K562 (cell line): ENCODE data around the gene CNTN5. TPM values are rescaled to one million over a fixed set of nuclear protein-coding genes. Genes with fewer than 3 reads are reported as not detected.

Source experiments
- ATAC-seq: fragments of 200-7000 bp; cut with Tn5 transposase; 3 replicates; pipeline ENCODE4 v1.9.1; 2020; ENCODE audit warnings: moderate library complexity
- BruUV-seq: library from RNA; stranded (reverse); fragments of 400-500 nt; replicated peaks from 2 replicates; lab custom pipeline; 2021; lab: Mats Ljungman, UMichigan
- CTCF ChIA-PET: fragments of 300-600 bp; formaldehyde crosslinking; extraction: SDS; loops from one replicate; lab custom pipeline; 2021; ENCODE audit warnings: low intra/inter-chr PET ratio; lab: Yijun Ruan, JAX
- POLR2A ChIA-PET: fragments of 300-600, 350-650 bp; sonication (Branson Sonifier 250); formaldehyde crosslinking; extraction: SDS; loops from one replicate; lab custom pipeline; 2021; ENCODE audit warnings: antibody characterized with exemption, inconsistent platforms; lab: Yijun Ruan, JAX
- DNase-seq, 4 experiments: peaks; one replicate each; pipeline versions ENCODE4 v3.0.0 to v3.0.0-alpha.2; 2011 to 2018; ENCODE audit warnings: low spot score in 3 of 4, mixed read lengths in 3 of 4; ENCODE audit errors: extremely low read depth in 1 of 4
- FAIRE-seq: peaks from 2 replicates; lab custom pipeline; 2011; peaks lifted over from hg19 to GRCh38; lab: Jason Lieb, UNC
- H2AFZ ChIP-seq: 2 replicates; pipeline ENCODE4 v1.6.0; 2011; ENCODE audit warnings: low read depth, low read length, control low read depth, inconsistent platforms
- H3K27ac ChIP-seq: fragments of 200-600 bp; 3 replicates; pipeline ENCODE4 v1.8.0; 2011; ENCODE audit warnings: low read depth, mild to moderate bottlenecking, control low read depth, inconsistent platforms, low read length, moderate library complexity, mixed read lengths; ENCODE audit errors: extremely low read depth
- H3K27me3 ChIP-seq, 2 experiments: fragments of 300-600 bp in 1 of 2; 2 replicates in 1 of 2; 3 replicates in 1 of 2; pipeline versions ENCODE4 v1.6.0 to v1.8.0; 2011; ENCODE audit warnings: inconsistent platforms in 2 of 2, low read length in 2 of 2, mild to moderate bottlenecking in 1 of 2, mixed read lengths in 1 of 2, moderate library complexity in 1 of 2; ENCODE audit not compliant: control insufficient read depth in 2 of 2, insufficient read depth in 2 of 2
- H3K36me3 ChIP-seq: fragments of 300-600 bp; 3 replicates; pipeline ENCODE4 v1.8.0; 2011; ENCODE audit warnings: mild to moderate bottlenecking, low read length, inconsistent platforms; ENCODE audit not compliant: control insufficient read depth, insufficient read depth
- H3K4me1 ChIP-seq, 2 experiments: fragments of 200-600 bp in 1 of 2; replicated peaks in 1 of 2; 2 replicates in 1 of 2; 3 replicates in 1 of 2; pipeline versions ENCODE4 v1.5.1 to v1.8.0; 2011; ENCODE audit warnings: inconsistent platforms in 2 of 2, low read length in 2 of 2, mild to moderate bottlenecking in 1 of 2, mixed read lengths in 1 of 2, moderate library complexity in 1 of 2; ENCODE audit not compliant: control insufficient read depth in 2 of 2, insufficient read depth in 2 of 2
- H3K4me2 ChIP-seq: 2 replicates; pipeline ENCODE4 v1.6.1; 2011; ENCODE audit warnings: low read length, control low read depth, inconsistent platforms, mixed read lengths; ENCODE audit not compliant: insufficient read depth
- H3K4me3 ChIP-seq: fragments of 200-600 bp; sonication (generic), shearing (Covaris generic); 2 replicates; pipeline ENCODE4 v1.5.1; 2016; ENCODE audit warnings: control low read depth, inconsistent platforms
- H3K79me2 ChIP-seq: fragments of 200-600 bp; 3 replicates; pipeline ENCODE4 v1.8.0; 2011; ENCODE audit warnings: low read length, inconsistent platforms; ENCODE audit not compliant: control insufficient read depth, insufficient read depth
- H3K9ac ChIP-seq, 2 experiments: 2 replicates each; pipeline versions ENCODE4 v1.6.0 to v1.6.1; 2011; ENCODE audit warnings: low read depth in 2 of 2, low read length in 2 of 2, control low read depth in 1 of 2, inconsistent platforms in 1 of 2, mild to moderate bottlenecking in 1 of 2, mixed read lengths in 1 of 2; ENCODE audit not compliant: insufficient read depth in 1 of 2
- H3K9me1 ChIP-seq: one replicate; pipeline ENCODE4 v1.6.0; 2011; ENCODE audit warnings: inconsistent platforms, mild to moderate bottlenecking, low read length, moderate library complexity; ENCODE audit not compliant: control insufficient read depth, insufficient read depth
- H3K9me3 ChIP-seq: replicated peaks from 2 replicates; pipeline ENCODE4 v1.5.1; 2011; ENCODE audit warnings: low read depth, low read length, inconsistent platforms; ENCODE audit not compliant: control insufficient read depth, insufficient read depth
- H4K20me1 ChIP-seq: replicated peaks from 2 replicates; pipeline ENCODE4 v1.6.1; 2011; ENCODE audit warnings: low read length, inconsistent platforms, mixed read lengths; ENCODE audit not compliant: control insufficient read depth, insufficient read depth
- DPF2 ChIP-seq: fragments of 450-650 bp; IDR thresholded peaks from 2 replicates; pipeline ENCODE4 v1.6.1; 2016
- GATAD2B ChIP-seq: fragments of 450-650 bp; IDR thresholded peaks from 2 replicates; pipeline ENCODE4 v1.6.1; 2017; ENCODE audit warnings: mild to moderate bottlenecking, borderline replicate concordance
- PCBP1 ChIP-seq: fragments of 200-400 bp; formaldehyde crosslinking; IDR thresholded peaks from 2 replicates; pipeline ENCODE4 v1.6.1; 2018; ENCODE audit warnings: mild to moderate bottlenecking, low read depth, low read length; ENCODE audit not compliant: poor library complexity, severe bottlenecking
- PHB2 ChIP-seq: fragments of 450-650 bp; IDR thresholded peaks from 2 replicates; pipeline ENCODE4 v1.6.1; 2017; ENCODE audit warnings: low read depth
- TBL1XR1 ChIP-seq, 2 experiments: IDR thresholded peaks; 2 replicates each; pipeline ENCODE4 v1.6.1; 2012; ENCODE audit warnings: improper control_type of control experiment in 2 of 2, low read length in 2 of 2, mild to moderate bottlenecking in 1 of 2
- XRCC3 ChIP-seq: fragments of 450-650 bp; IDR thresholded peaks from 2 replicates; pipeline ENCODE4 v1.6.1; 2017; ENCODE audit warnings: mild to moderate bottlenecking, moderate library complexity
- ZBTB17 ChIP-seq: fragments of 450-650 bp; formaldehyde crosslinking; IDR thresholded peaks from 2 replicates; pipeline ENCODE4 v1.4.0; 2020; ENCODE audit warnings: mild to moderate bottlenecking
- ZNF655 ChIP-seq: fragments of 250-450 bp; sonication (Bioruptor Pico); IDR thresholded peaks from 2 replicates; pipeline ENCODE4 v1.5.0; 2021
- WGBS: fragments of 100-300 bp; shearing (Covaris generic); methylation state at CpG from one replicate; pipeline ENCODE4 v1.1.6; 2016; ENCODE audit warnings: low coverage, mixed read lengths; ENCODE audit not compliant: insufficient coverage; ENCODE audit errors: missing lambda C conversion rate; 5-methylcytosine and 5-hydroxymethylcytosine counted together
- in situ Hi-C: fragments of 300-500 bp; cut with MboI; formaldehyde crosslinking; loops from 4 replicates; pipeline ENCODE4 v1.15.0; 2018; ENCODE audit warnings: inconsistent platforms, mixed read lengths
- intact Hi-C: fragments of 100-400 bp; cut with micrococcal nuclease; formaldehyde crosslinking; loops from 2 replicates; pipeline ENCODE4 v1.14.2; 2022
- polyA plus RNA-seq, 8 experiments: library from polyadenylated mRNA; depleted of rRNA in 4 of 8; stranded (reverse) in 5 of 8; unstranded in 3 of 8; fragments of >200 nt; fragmentation: Nextera tagmentation in 2 of 8; fragmentation: Illumina TruSeq in 1 of 8; extraction: Ambion mirVana in 2 of 8; extraction: Trizol in 1 of 8; gene quantifications; 2 replicates each; pipeline versions ENCODE4 v1.2.1 to v1.2.3, GENCODE V29; 2011 to 2014; ENCODE audit warnings: inconsistent platforms in 1 of 8, missing spikeins in 1 of 8
- total RNA-seq, 7 experiments: library from RNA; depleted of rRNA in 6 of 7; stranded (reverse); fragments of >200 nt in 6 of 7; fragmentation: Illumina TruSeq in 2 of 7; extraction: Trizol in 2 of 7; gene quantifications; 2 replicates each; pipeline versions ENCODE4 v1.2.1 to v1.2.3, GENCODE V29; 2011 to 2021; ENCODE audit warnings: low replicate concordance in 1 of 7
- TF ChIP-seq, protein P1 (sequence below): sonication (generic); formaldehyde crosslinking; IDR thresholded peaks from 2 replicates; pipeline ENCODE4 v1.8.0; 2022; ENCODE audit warnings: mild to moderate bottlenecking, missing genetic modification reagents, borderline replicate concordance
- TF ChIP-seq, protein P2 (sequence below): fragments of 250-450 bp; sonication (Bioruptor Pico); IDR thresholded peaks from 2 replicates; pipeline ENCODE4 v1.5.0; 2020; ENCODE audit warnings: mild to moderate bottlenecking, borderline replicate concordance

Gene CNTN5
- total and polyA plus RNA-seq, 9 of the 15 experiments (the other 6 are each of a cell fraction or from before 2014, with no cell fraction given), result 0.03 TPM; not detected in 8

- H4K20me1 ChIP-seq, result no peaks in the 10 kb centered on the region
- TF ChIP-seq, protein P1, sequence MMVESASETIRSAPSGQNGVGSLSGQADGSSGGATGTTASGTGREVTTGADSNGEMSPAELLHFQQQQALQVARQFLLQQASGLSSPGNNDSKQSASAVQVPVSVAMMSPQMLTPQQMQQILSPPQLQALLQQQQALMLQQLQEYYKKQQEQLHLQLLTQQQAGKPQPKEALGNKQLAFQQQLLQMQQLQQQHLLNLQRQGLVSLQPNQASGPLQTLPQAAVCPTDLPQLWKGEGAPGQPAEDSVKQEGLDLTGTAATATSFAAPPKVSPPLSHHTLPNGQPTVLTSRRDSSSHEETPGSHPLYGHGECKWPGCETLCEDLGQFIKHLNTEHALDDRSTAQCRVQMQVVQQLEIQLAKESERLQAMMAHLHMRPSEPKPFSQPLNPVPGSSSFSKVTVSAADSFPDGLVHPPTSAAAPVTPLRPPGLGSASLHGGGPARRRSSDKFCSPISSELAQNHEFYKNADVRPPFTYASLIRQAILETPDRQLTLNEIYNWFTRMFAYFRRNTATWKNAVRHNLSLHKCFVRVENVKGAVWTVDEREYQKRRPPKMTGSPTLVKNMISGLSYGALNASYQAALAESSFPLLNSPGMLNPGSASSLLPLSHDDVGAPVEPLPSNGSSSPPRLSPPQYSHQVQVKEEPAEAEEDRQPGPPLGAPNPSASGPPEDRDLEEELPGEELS (CRISPR knock-in tag), result no peak
- TF ChIP-seq XRCC3 (no peak), PCBP1 (no peak), DPF2 (no peak), ZBTB17 (CRISPR knock-in tag) (no peak), GATAD2B (no peak), TBL1XR1 (IDR thresholded peaks at IDR 0.05; ENCODE audit: low read length in 2 of 2) (no peak), ZNF655 (CRISPR knock-in tag) (no peak), PHB2 (no peak)
- TF ChIP-seq, protein P2, sequence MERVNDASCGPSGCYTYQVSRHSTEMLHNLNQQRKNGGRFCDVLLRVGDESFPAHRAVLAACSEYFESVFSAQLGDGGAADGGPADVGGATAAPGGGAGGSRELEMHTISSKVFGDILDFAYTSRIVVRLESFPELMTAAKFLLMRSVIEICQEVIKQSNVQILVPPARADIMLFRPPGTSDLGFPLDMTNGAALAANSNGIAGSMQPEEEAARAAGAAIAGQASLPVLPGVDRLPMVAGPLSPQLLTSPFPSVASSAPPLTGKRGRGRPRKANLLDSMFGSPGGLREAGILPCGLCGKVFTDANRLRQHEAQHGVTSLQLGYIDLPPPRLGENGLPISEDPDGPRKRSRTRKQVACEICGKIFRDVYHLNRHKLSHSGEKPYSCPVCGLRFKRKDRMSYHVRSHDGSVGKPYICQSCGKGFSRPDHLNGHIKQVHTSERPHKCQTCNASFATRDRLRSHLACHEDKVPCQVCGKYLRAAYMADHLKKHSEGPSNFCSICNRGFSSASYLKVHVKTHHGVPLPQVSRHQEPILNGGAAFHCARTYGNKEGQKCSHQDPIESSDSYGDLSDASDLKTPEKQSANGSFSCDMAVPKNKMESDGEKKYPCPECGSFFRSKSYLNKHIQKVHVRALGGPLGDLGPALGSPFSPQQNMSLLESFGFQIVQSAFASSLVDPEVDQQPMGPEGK (CRISPR knock-in tag), result no peak
- TF ChIP-seq, all 486 proteins: peak for 0
- in situ Hi-C loops, result no loop called here
- ChIA-PET CTCF (no interaction called here), POLR2A (no interaction called here)
- Histone ChIP-seq H3K79me2 (no peaks in the 10 kb centered on the region), H3K4me1 (no peaks in the 10 kb centered on the region), H3K4me2 (no peak overlapping the region), H3K36me3 (no peaks in the 10 kb centered on the region), H3K9ac (no peak overlapping the region), H3K9me1 (no peaks in the 10 kb centered on the region), H3K4me3 (no peak overlapping the region), H3K27me3 (no peaks in the 10 kb centered on the region), H3K9me3 (no peaks in the 10 kb centered on the region; the same call in none of the 2 replicates), H3K27ac (no peak overlapping the region), H2AFZ (no peak overlapping the region)
- no peak for ATAC-seq
- intact Hi-C loops, result no loop called here
- BruUV-seq, result no TSS peak
- no peak for DNase-seq
- no peak for FAIRE-seq
- 14% methylated on average over 2 of the region's 2 CpGs for WGBS
Measured at GRCh38 chr11:99555486-99555885, 534.7 kb downstream of the CNTN5 start.
